HG02840 (cell line): ENCODE measurements around the gene RAD54L.
"Not testable (repeated sequence)": the region's sequence is repeated elsewhere in the genome, so short reads cannot be mapped to it uniquely, and the experiment has no call there.

Source experiments
- ATAC-seq: cut with Tn5 transposase; IDR thresholded peaks from one replicate; pipeline ENCODE4 v1.9.1; 2021; ENCODE audit warnings: mild to moderate bottlenecking, moderate library complexity, moderate number of reproducible peaks; ENCODE audit not compliant: unreplicated experiment, low FRiP score

Gene RAD54L

GRCh38 chr1:46317323-46317722 is 69.8 kb downstream of the RAD54L start:
- no peak for ATAC-seq

- ATAC-seq, result not testable (repeated sequence)
These were observed 71.7 kb downstream of the RAD54L start for GRCh38 chr1:46319301-46319700.

- ATAC-seq, result not testable (repeated sequence)
These were observed 72.7 kb downstream of the RAD54L start for GRCh38 chr1:46319960-46320914.

GRCh38 chr1:46322191-46322590 is 74.6 kb downstream of the RAD54L start:
- not testable (repeated sequence) for ATAC-seq

- ATAC-seq, result not testable (repeated sequence)
These were observed 77.9 kb downstream of the RAD54L start for GRCh38 chr1:46325285-46326076.
